Ovary (tissue), 3 donors: ENCODE measurements around the gene INTS11.

Experiments
- CTCF ChIP-seq, 3 donors: fragments of 450-650 bp in 2 of 3; fragments of 200-600 bp in 1 of 3; IDR thresholded peaks; one replicate each; pipeline versions ENCODE4 v1.5.1 to v1.8.0; 2016 to 2022; ENCODE audit warnings: antibody characterized with exemption in 3 of 3, mild to moderate bottlenecking in 1 of 3
- EP300 ChIP-seq: sonication (generic); formaldehyde crosslinking; IDR thresholded peaks from one replicate; pipeline ENCODE4 v1.6.1; 2017; ENCODE audit warnings: antibody characterized with exemption
- POLR2A ChIP-seq: fragments of 450-650 bp; IDR thresholded peaks from one replicate; pipeline ENCODE4 v1.6.1; 2017; ENCODE audit warnings: antibody characterized with exemption, mild to moderate bottlenecking, moderate library complexity
- donor health status: DM: no; HTN: no; CAD: no.

- no peak for TF ChIP-seq CTCF (IDR thresholded peaks at IDR 0.05)
- no peak for TF ChIP-seq POLR2A
- no peak for TF ChIP-seq EP300
These were observed 53.6 kb downstream of the INTS11 start for GRCh38 chr1:1270813-1271212.
